HG02885 (cell line): ENCODE data around the gene CAMK1D.
"Not testable (repeated sequence)": the region's sequence is repeated elsewhere in the genome, so short reads cannot be mapped to it uniquely, and the experiment has no call there.

Experiments used
- ATAC-seq: cut with Tn5 transposase; IDR thresholded peaks from one replicate; pipeline ENCODE4 v1.9.1; 2021; ENCODE audit warnings: mild to moderate bottlenecking; ENCODE audit not compliant: unreplicated experiment, poor library complexity

The CAMK1D gene

GRCh38 chr10:12484941-12485805, 135.8 kb downstream of the CAMK1D start:
- ATAC-seq: peak; percentile 94

GRCh38 chr10:12487366-12487765, 138.0 kb downstream of the CAMK1D start:
- no peak for ATAC-seq

GRCh38 chr10:12488626-12489025, 139.3 kb downstream of the CAMK1D start:
- ATAC-seq: no peak

- ATAC-seq: no peak
These were observed 140.0 kb downstream of the CAMK1D start for GRCh38 chr10:12489357-12489756.

GRCh38 chr10:12489806-12490205, 140.5 kb downstream of the CAMK1D start:
- ATAC-seq: no peak

GRCh38 chr10:12490963-12491362, 141.6 kb downstream of the CAMK1D start:
- no peak for ATAC-seq

GRCh38 chr10:12491491-12491890, 142.1 kb downstream of the CAMK1D start:
- ATAC-seq: no peak

- ATAC-seq: no peak
These were observed 142.7 kb downstream of the CAMK1D start for GRCh38 chr10:12492016-12492415.

- ATAC-seq: not testable (repeated sequence)
These were observed 147.7 kb downstream of the CAMK1D start for GRCh38 chr10:12497046-12497445.

GRCh38 chr10:12499076-12499986, 150.0 kb downstream of the CAMK1D start:
- no peak for ATAC-seq

GRCh38 chr10:12500381-12501303, 151.3 kb downstream of the CAMK1D start:
- no peak for ATAC-seq

- ATAC-seq: no peak
These were observed 152.0 kb downstream of the CAMK1D start for GRCh38 chr10:12501324-12501723.

GRCh38 chr10:12501841-12502525, 152.6 kb downstream of the CAMK1D start:
- no peak for ATAC-seq

GRCh38 chr10:12502526-12503274, 153.4 kb downstream of the CAMK1D start:
- ATAC-seq: no peak

- ATAC-seq: no peak
These were observed 154.0 kb downstream of the CAMK1D start for GRCh38 chr10:12503311-12503710.

- no peak for ATAC-seq
These were observed 154.8 kb downstream of the CAMK1D start for GRCh38 chr10:12504176-12504575.

- ATAC-seq: no peak
These were observed 155.3 kb downstream of the CAMK1D start for GRCh38 chr10:12504628-12505027.

- ATAC-seq: no peak
These were observed 156.3 kb downstream of the CAMK1D start for GRCh38 chr10:12505683-12506082.
